Hepatocyte (in vitro differentiated cells): ENCODE results near the gene TMEM252. TPM values are rescaled to one million over a fixed set of nuclear protein-coding genes. Genes with fewer than 3 reads are reported as not detected.

Source experiments
- DNase-seq: peaks from one replicate; pipeline ENCODE4 v3.0.0-alpha.2; 2016; ENCODE audit warnings: low spot score
- H2AFZ ChIP-seq: fragments of 200-600 bp; sonication (generic); 2 replicates; pipeline ENCODE4 v1.6.0; 2016; ENCODE audit warnings: antibody characterized with exemption, mild to moderate bottlenecking
- H3K27ac ChIP-seq: fragments of 200-600 bp; sonication (generic); 2 replicates; pipeline ENCODE4 v1.5.1; 2016; ENCODE audit warnings: mild to moderate bottlenecking
- H3K27me3 ChIP-seq: fragments of 200-600 bp; sonication (generic); 2 replicates; pipeline ENCODE4 v1.6.1; 2016
- H3K36me3 ChIP-seq: fragments of 200-600 bp; sonication (generic); replicated peaks from 2 replicates; pipeline ENCODE4 v1.5.1; 2016; ENCODE audit warnings: low read depth; ENCODE audit not compliant: insufficient read depth
- H3K4me1 ChIP-seq: fragments of 200-600 bp; sonication (generic); 2 replicates; pipeline ENCODE4 v1.5.1; 2016; ENCODE audit warnings: mild to moderate bottlenecking, moderate library complexity; ENCODE audit not compliant: insufficient read depth
- H3K4me2 ChIP-seq: fragments of 200-600 bp; sonication (generic); 2 replicates; pipeline ENCODE4 v1.6.0; 2016
- H3K4me3 ChIP-seq: fragments of 200-600 bp; sonication (generic); 2 replicates; pipeline ENCODE4 v1.5.1; 2016; ENCODE audit warnings: mild to moderate bottlenecking
- H3K79me2 ChIP-seq: fragments of 200-600 bp; sonication (generic); 2 replicates; pipeline ENCODE4 v1.6.0; 2017; ENCODE audit warnings: mild to moderate bottlenecking
- H3K9me2 ChIP-seq: fragments of 200-600 bp; sonication (generic); replicated peaks from 2 replicates; pipeline ENCODE4 v1.6.0; 2017; ENCODE audit warnings: mild to moderate bottlenecking; ENCODE audit not compliant: insufficient read depth
- H3K9me3 ChIP-seq: fragments of 200-600 bp; sonication (generic); 2 replicates; pipeline ENCODE4 v1.5.1; 2016; ENCODE audit warnings: low read depth, mild to moderate bottlenecking
- H4K20me1 ChIP-seq: fragments of 200-600 bp; sonication (generic); 2 replicates; pipeline ENCODE4 v1.6.0; 2016; ENCODE audit warnings: mild to moderate bottlenecking; ENCODE audit not compliant: insufficient read depth, poor library complexity, severe bottlenecking
- CTCF ChIP-seq: fragments of 200-600 bp; sonication (generic); IDR thresholded peaks from 2 replicates; pipeline ENCODE4 v1.5.1; 2016; ENCODE audit warnings: antibody characterized with exemption, mild to moderate bottlenecking; ENCODE audit not compliant: poor library complexity
- EZH2 ChIP-seq: fragments of 200-600 bp; sonication (generic); IDR thresholded peaks from 2 replicates; pipeline ENCODE4 v1.6.1; 2016; ENCODE audit warnings: antibody characterized with exemption, mild to moderate bottlenecking, borderline replicate concordance
- EZH2phosphoT487 ChIP-seq: fragments of 200-600 bp; sonication (generic); IDR thresholded peaks from one replicate; pipeline ENCODE4 v1.6.1; 2018; ENCODE audit warnings: antibody characterized with exemption, mild to moderate bottlenecking, low read depth, moderate library complexity; ENCODE audit not compliant: unreplicated experiment, severe bottlenecking
- WGBS: methylation state at CpG from one replicate; pipeline ENCODE4 v1.1.6; 2016; ENCODE audit warnings: low lambda C conversion rate; ENCODE audit errors: missing lambda C conversion rate; 5-methylcytosine and 5-hydroxymethylcytosine counted together
- polyA plus RNA-seq: library from polyadenylated mRNA; unstranded; fragments of >200 nt; fragmentation: Nextera tagmentation; extraction: Ambion mirVana; gene quantifications from 2 replicates; pipeline ENCODE4 v1.2.1, GENCODE V29; 2016
- total RNA-seq: library from RNA; depleted of rRNA; stranded (reverse); fragments of >200 nt; gene quantifications from 2 replicates; pipeline ENCODE4 v1.2.3, GENCODE V29; 2014

The TMEM252 gene
- total and polyA plus RNA-seq, 2 experiments from 2014 or later: 0.16 TPM; not detected in 1

DNA sequence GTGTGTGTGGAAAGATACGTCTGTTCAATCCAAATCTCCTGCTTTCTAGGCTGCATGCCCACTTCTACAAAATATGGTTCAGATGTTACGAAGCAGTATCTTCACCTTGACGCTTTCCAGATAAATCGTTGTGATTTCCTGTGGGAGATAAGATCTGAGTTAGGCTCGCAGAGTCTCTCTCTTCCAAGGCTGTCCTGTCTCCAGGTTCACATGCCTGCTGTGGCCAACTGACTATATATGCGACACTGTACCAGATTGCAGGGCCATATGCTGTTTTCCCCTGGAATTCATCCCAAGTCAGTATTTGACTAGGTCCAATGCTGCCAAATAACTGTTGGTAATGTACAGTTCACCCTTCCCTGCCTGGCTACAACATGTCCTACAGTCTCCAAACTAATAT lies 47.9 kb downstream of the TMEM252 start:
- Histone ChIP-seq H3K4me3 (no peak overlapping the region), H3K4me2 (no peak overlapping the region), H4K20me1 (no peaks in the 10 kb centered on the region), H3K27ac (no peak overlapping the region), H3K36me3 (no peaks in the 10 kb centered on the region), H2AFZ (no peak overlapping the region), H3K4me1 (peaks cover 5% of the 10 kb centered on the region), H3K27me3 (no peaks in the 10 kb centered on the region), H3K79me2 (no peaks in the 10 kb centered on the region), H3K9me3 (no peaks in the 10 kb centered on the region), H3K9me2 (no peaks in the 10 kb centered on the region)
- WGBS: 42% methylated on average over 6 of the region's 6 CpGs
- TF ChIP-seq CTCF: no peak
- TF ChIP-seq EZH2: no peak
- TF ChIP-seq EZH2phosphoT487: no peak
- no peak for DNase-seq

DNA sequence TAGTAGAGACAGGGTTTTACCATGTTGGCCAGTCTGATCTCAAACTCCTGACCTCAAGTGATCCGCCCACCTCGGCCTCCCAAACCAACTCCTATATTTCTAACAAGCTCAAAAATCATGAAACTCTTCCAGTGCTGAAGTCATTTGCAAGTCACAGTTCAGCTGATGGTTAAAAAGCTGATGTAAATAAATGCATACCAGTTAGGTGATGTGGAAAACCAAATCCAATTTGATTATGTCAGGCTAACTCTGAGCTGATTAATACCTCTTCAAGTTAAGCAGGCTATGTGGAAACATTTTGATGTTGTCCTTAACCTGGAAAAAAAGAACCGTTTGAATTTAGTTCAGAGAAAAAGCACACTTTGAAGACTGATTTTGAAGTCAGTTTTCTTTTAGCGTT lies 51.0 kb downstream of the TMEM252 start:
- Histone ChIP-seq H3K4me2 (no peak overlapping the region), H3K4me3 (no peak overlapping the region), H2AFZ (no peak overlapping the region), H3K36me3 (no peaks in the 10 kb centered on the region), H3K27ac (no peak overlapping the region), H3K9me2 (no peaks in the 10 kb centered on the region), H3K79me2 (no peaks in the 10 kb centered on the region), H3K9me3 (no peaks in the 10 kb centered on the region), H3K27me3 (no peaks in the 10 kb centered on the region), H3K4me1 (peaks cover 5% of the 10 kb centered on the region), H4K20me1 (no peaks in the 10 kb centered on the region)
- DNase-seq: no peak
- WGBS: 86% methylated on average over 4 of the region's 4 CpGs
- TF ChIP-seq EZH2phosphoT487: no peak
- TF ChIP-seq EZH2: no peak
- no peak for TF ChIP-seq CTCF

GRCh38 chr9:68488126-68488525 lies 52.6 kb downstream of the TMEM252 start:
- Histone ChIP-seq H3K9me2 (no peaks in the 10 kb centered on the region), H2AFZ (no peak overlapping the region), H3K79me2 (no peaks in the 10 kb centered on the region), H3K4me1 (peaks cover 5% of the 10 kb centered on the region), H3K27me3 (no peaks in the 10 kb centered on the region), H3K36me3 (no peaks in the 10 kb centered on the region), H4K20me1 (no peaks in the 10 kb centered on the region), H3K9me3 (no peaks in the 10 kb centered on the region), H3K4me3 (no peak overlapping the region), H3K4me2 (no peak overlapping the region), H3K27ac (no peak overlapping the region)
- 84% methylated on average over 2 of the region's 2 CpGs for WGBS
- no peak for DNase-seq
- TF ChIP-seq CTCF (no peak), EZH2phosphoT487 (no peak), EZH2 (no peak)

Other genes with a start within 250 kb of the TMEM252 start
- 0.12 TPM in 1 of 2 replicates, not detected in the other for gene FOXD4L3, start 238.0 kb downstream of the TMEM252 start, total RNA-seq
- not detected in 2 replicates for gene FOXD4L3, start 238.0 kb downstream of the TMEM252 start, polyA plus RNA-seq
- 35.2 and 38.8 TPM in 2 replicates for gene PGM5, start 184.3 kb downstream of the TMEM252 start, total RNA-seq
- gene PGM5, start 184.3 kb downstream of the TMEM252 start, polyA plus RNA-seq: 2.5 and 4.0 TPM in 2 replicates
- 10.2 and 11.1 TPM in 2 replicates for gene PIP5K1B, start 164.4 kb upstream of the TMEM252 start, total RNA-seq
- gene PIP5K1B, start 164.4 kb upstream of the TMEM252 start, polyA plus RNA-seq: 2.5 and 3.7 TPM in 2 replicates